Duodenal mucosa (tissue), 2 donors: ENCODE results near the gene LIN28B.
"Not testable (repeated sequence)": the region's sequence is repeated elsewhere in the genome, so short reads cannot be mapped to it uniquely, and the experiment has no call there.

ENCODE experiments used
- H3K27ac ChIP-seq: one replicate; pipeline ENCODE4 v1.7.0; 2013; ENCODE audit warnings: low read depth, low read length
- H3K27me3 ChIP-seq, 2 donors: one replicate each; pipeline ENCODE4 v1.7.0; 2013; ENCODE audit warnings: low read length in 2 of 2, control low read depth in 1 of 2; ENCODE audit not compliant: insufficient read depth in 2 of 2, control insufficient read depth in 1 of 2
- H3K36me3 ChIP-seq, 2 donors: one replicate each; pipeline ENCODE4 v1.7.0; 2013; ENCODE audit warnings: low read length in 2 of 2, control low read depth in 1 of 2; ENCODE audit not compliant: insufficient read depth in 2 of 2, control insufficient read depth in 1 of 2
- H3K4me1 ChIP-seq, 2 donors: one replicate each; pipeline ENCODE4 v1.7.0; 2013; ENCODE audit warnings: low read length in 2 of 2, control low read depth in 1 of 2; ENCODE audit not compliant: insufficient read depth in 2 of 2, control insufficient read depth in 1 of 2
- H3K4me3 ChIP-seq, 2 donors: one replicate each; pipeline ENCODE4 v1.7.0; 2013; ENCODE audit warnings: low read length in 2 of 2, low read depth in 1 of 2
- H3K9ac ChIP-seq, 2 donors: one replicate each; pipeline ENCODE4 v1.7.0; 2013; ENCODE audit warnings: low read length in 2 of 2, low read depth in 1 of 2
- H3K9me3 ChIP-seq, 2 donors: one replicate each; pipeline ENCODE4 v1.7.0; 2013; ENCODE audit warnings: low read length in 2 of 2, control low read depth in 1 of 2; ENCODE audit not compliant: control insufficient read depth in 1 of 2

Gene LIN28B

GRCh38 chr6:105013459-105013858, 56.6 kb downstream of the LIN28B start:
- not testable (repeated sequence) for H3K27ac ChIP-seq, H3K27me3 ChIP-seq, H3K4me1 ChIP-seq, H3K36me3 ChIP-seq, H3K9ac ChIP-seq, H3K9me3 ChIP-seq, H3K4me3 ChIP-seq

- Histone ChIP-seq H3K9me3 (no peaks in the 10 kb centered on the region), H3K36me3 (no peaks in the 10 kb centered on the region), H3K4me3 (no peak overlapping the region), H3K4me1 (no peaks in the 10 kb centered on the region), H3K9ac (no peak overlapping the region), H3K27me3 (no peaks in the 10 kb centered on the region), H3K27ac (no peak overlapping the region)
Measured at GRCh38 chr6:105014448-105014847, 57.5 kb downstream of the LIN28B start.

- Histone ChIP-seq H3K9ac (no peak overlapping the region), H3K27me3 (no peaks in the 10 kb centered on the region), H3K27ac (no peak overlapping the region), H3K36me3 (no peaks in the 10 kb centered on the region), H3K9me3 (no peaks in the 10 kb centered on the region), H3K4me1 (no peaks in the 10 kb centered on the region), H3K4me3 (no peak overlapping the region)
Measured at GRCh38 chr6:105014954-105015353, 58.0 kb downstream of the LIN28B start.

GRCh38 chr6:105015482-105015881, 58.6 kb downstream of the LIN28B start:
- Histone ChIP-seq H3K9ac (no peak overlapping the region), H3K4me3 (no peak overlapping the region), H3K4me1 (no peaks in the 10 kb centered on the region), H3K36me3 (no peaks in the 10 kb centered on the region), H3K9me3 (no peaks in the 10 kb centered on the region), H3K27me3 (no peaks in the 10 kb centered on the region), H3K27ac (no peak overlapping the region)

- Histone ChIP-seq H3K27ac (no peak overlapping the region), H3K36me3 (no peaks in the 10 kb centered on the region), H3K9ac (no peak overlapping the region), H3K27me3 (no peaks in the 10 kb centered on the region), H3K9me3 (no peaks in the 10 kb centered on the region), H3K4me3 (no peak overlapping the region), H3K4me1 (no peaks in the 10 kb centered on the region)
Measured at GRCh38 chr6:105019285-105019684, 62.4 kb downstream of the LIN28B start.

GRCh38 chr6:105021399-105021798, 64.5 kb downstream of the LIN28B start:
- Histone ChIP-seq H3K9me3 (no peaks in the 10 kb centered on the region), H3K4me3 (no peak overlapping the region), H3K36me3 (no peaks in the 10 kb centered on the region), H3K4me1 (no peaks in the 10 kb centered on the region), H3K27me3 (no peaks in the 10 kb centered on the region), H3K27ac (no peak overlapping the region), H3K9ac (no peak overlapping the region)

- Histone ChIP-seq H3K36me3 (no peaks in the 10 kb centered on the region), H3K4me1 (no peaks in the 10 kb centered on the region)
Measured at GRCh38 chr6:105022416-105022815, 65.5 kb downstream of the LIN28B start.

GRCh38 chr6:105024803-105025202, 67.9 kb downstream of the LIN28B start:
- Histone ChIP-seq H3K36me3 (no peaks in the 10 kb centered on the region), H3K27ac (no peak overlapping the region), H3K27me3 (no peaks in the 10 kb centered on the region), H3K4me3 (no peak overlapping the region), H3K4me1 (no peaks in the 10 kb centered on the region), H3K9me3 (no peaks in the 10 kb centered on the region), H3K9ac (no peak overlapping the region)

More at GRCh38 chr6:105022416-105022815, 65.5 kb downstream of the LIN28B start:
- H3K4me3 ChIP-seq, result no peak overlapping the region
- H3K27me3 ChIP-seq, result no peaks in the 10 kb centered on the region
- H3K9me3 ChIP-seq, result no peaks in the 10 kb centered on the region
- H3K27ac ChIP-seq, result no peak overlapping the region
- H3K9ac ChIP-seq, result no peak overlapping the region

- H3K36me3 ChIP-seq, result no peaks in the 10 kb centered on the region
- H3K9ac ChIP-seq, result no peak overlapping the region
- no peaks in the 10 kb centered on the region for H3K9me3 ChIP-seq
- H3K27ac ChIP-seq, result no peak overlapping the region
- no peaks in the 10 kb centered on the region for H3K27me3 ChIP-seq
- no peaks in the 10 kb centered on the region for H3K4me1 ChIP-seq
- H3K4me3 ChIP-seq, result no peak overlapping the region
Measured at GRCh38 chr6:105028898-105029297, 72.0 kb downstream of the LIN28B start.

- no peaks in the 10 kb centered on the region for H3K4me1 ChIP-seq
- no peak overlapping the region for H3K4me3 ChIP-seq
- no peaks in the 10 kb centered on the region for H3K36me3 ChIP-seq
- no peak overlapping the region for H3K27ac ChIP-seq
- H3K9ac ChIP-seq, result no peak overlapping the region
- no peaks in the 10 kb centered on the region for H3K9me3 ChIP-seq
- H3K27me3 ChIP-seq, result no peaks in the 10 kb centered on the region
Measured at GRCh38 chr6:105029581-105029980, 72.7 kb downstream of the LIN28B start.

GRCh38 chr6:105034470-105034869, 77.6 kb downstream of the LIN28B start:
- H3K27me3 ChIP-seq, result no peaks in the 10 kb centered on the region
- no peak overlapping the region for H3K27ac ChIP-seq
- no peak overlapping the region for H3K9ac ChIP-seq
- H3K4me3 ChIP-seq, result no peak overlapping the region
- no peaks in the 10 kb centered on the region for H3K4me1 ChIP-seq
- no peaks in the 10 kb centered on the region for H3K36me3 ChIP-seq
- H3K9me3 ChIP-seq, result no peaks in the 10 kb centered on the region
